Measurements from ENCODE around the gene NAV2.

The NAV2 gene

GRCh38 chr11:19689281-19690000 lies 23.2 kb upstream of the NAV2 start:
- no peak for ATAC-seq
- TF ChIP-seq ESRRG (CRISPR knock-in tag; IDR thresholded peaks at IDR 0.05) = no peak
- TF ChIP-seq OSR1 (CRISPR knock-in tag; IDR thresholded peaks at IDR 0.05) = no peak
- no peak for TF ChIP-seq CREB5 (CRISPR knock-in tag; IDR thresholded peaks at IDR 0.05; ENCODE audit: low read depth)
- TF ChIP-seq TSHZ2 (CRISPR knock-in tag; IDR thresholded peaks at IDR 0.05) = no peak
- TF ChIP-seq BACH2 (CRISPR knock-in tag; IDR thresholded peaks at IDR 0.05; ENCODE audit: borderline replicate concordance) = no peak
- no peak for TF ChIP-seq SNAI2 (CRISPR knock-in tag; IDR thresholded peaks at IDR 0.05)
- TF ChIP-seq RARB (CRISPR knock-in tag; IDR thresholded peaks at IDR 0.05) = no peak
- TF ChIP-seq GLIS3 (CRISPR knock-in tag; IDR thresholded peaks at IDR 0.05) = no peak
- no peak for TF ChIP-seq ZC3H10 (CRISPR knock-in tag; IDR thresholded peaks at IDR 0.05)
- no peak for TF ChIP-seq POU6F1 (CRISPR knock-in tag; IDR thresholded peaks at IDR 0.05; ENCODE audit: borderline replicate concordance, low read depth)
- no peak for TF ChIP-seq ZFP3 (CRISPR knock-in tag; IDR thresholded peaks at IDR 0.05)
- no peak for TF ChIP-seq ARNTL (CRISPR knock-in tag; IDR thresholded peaks at IDR 0.05; ENCODE audit: borderline replicate concordance, low read depth)
- no peak for TF ChIP-seq PPARA (CRISPR knock-in tag; IDR thresholded peaks at IDR 0.05; ENCODE audit: borderline replicate concordance)
- TF ChIP-seq ZNF565 (CRISPR knock-in tag; conservative IDR thresholded peaks at IDR 0.05; ENCODE audit: low read depth) = no peak
- no peak for TF ChIP-seq CSDC2 (CRISPR knock-in tag; IDR thresholded peaks at IDR 0.05)
- no peak for TF ChIP-seq TOX (CRISPR knock-in tag; IDR thresholded peaks at IDR 0.05; ENCODE audit: borderline replicate concordance)
- TF ChIP-seq ZFP30 (CRISPR knock-in tag; IDR thresholded peaks at IDR 0.05) = no peak

DNA sequence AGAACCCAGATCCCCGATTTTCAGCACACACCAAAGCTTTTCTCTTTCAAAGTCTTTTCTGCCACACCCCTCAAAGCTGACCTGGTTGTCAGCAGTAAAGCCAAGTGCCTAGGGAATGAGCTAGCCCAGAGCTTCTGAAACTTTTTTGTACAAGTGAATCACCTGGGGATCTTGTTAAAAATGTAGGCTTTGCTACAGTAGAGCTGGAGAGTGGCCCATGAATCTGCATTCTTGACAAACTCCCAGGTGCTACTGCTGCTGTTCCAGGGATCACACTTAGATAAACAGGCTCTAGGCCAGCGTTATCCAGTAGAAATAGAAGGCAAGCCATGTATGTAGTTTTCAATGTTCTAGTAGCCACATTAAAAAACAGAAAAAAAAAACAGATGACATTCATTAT lies 21.8 kb upstream of the NAV2 start:
- no peak for ATAC-seq
- no peak for TF ChIP-seq SNAI2 (CRISPR knock-in tag; IDR thresholded peaks at IDR 0.05)
- TF ChIP-seq ZNF8 (CRISPR knock-in tag; IDR thresholded peaks at IDR 0.05) = no peak
- TF ChIP-seq ZNF70 (CRISPR knock-in tag; IDR thresholded peaks at IDR 0.05) = no peak
- TF ChIP-seq ZNF565 (CRISPR knock-in tag; conservative IDR thresholded peaks at IDR 0.05; ENCODE audit: low read depth) = no peak
- TF ChIP-seq ARNTL (CRISPR knock-in tag; IDR thresholded peaks at IDR 0.05; ENCODE audit: borderline replicate concordance, low read depth) = no peak
- TF ChIP-seq POU6F1 (CRISPR knock-in tag; IDR thresholded peaks at IDR 0.05; ENCODE audit: borderline replicate concordance, low read depth) = no peak
- no peak for TF ChIP-seq PPARA (CRISPR knock-in tag; IDR thresholded peaks at IDR 0.05; ENCODE audit: borderline replicate concordance)
- no peak for TF ChIP-seq RARB (CRISPR knock-in tag; IDR thresholded peaks at IDR 0.05)
- TF ChIP-seq ESRRG (CRISPR knock-in tag; IDR thresholded peaks at IDR 0.05) = no peak
- TF ChIP-seq BACH2 (CRISPR knock-in tag; IDR thresholded peaks at IDR 0.05; ENCODE audit: borderline replicate concordance) = no peak
- TF ChIP-seq TSHZ2 (CRISPR knock-in tag; IDR thresholded peaks at IDR 0.05) = no peak
- TF ChIP-seq ZFP30 (CRISPR knock-in tag; IDR thresholded peaks at IDR 0.05) = no peak
- no peak for TF ChIP-seq ZC3H10 (CRISPR knock-in tag; IDR thresholded peaks at IDR 0.05)
- no peak for TF ChIP-seq CREB5 (CRISPR knock-in tag; IDR thresholded peaks at IDR 0.05; ENCODE audit: low read depth)
- TF ChIP-seq CSDC2 (CRISPR knock-in tag; IDR thresholded peaks at IDR 0.05) = no peak
- TF ChIP-seq ZFP3 (CRISPR knock-in tag; IDR thresholded peaks at IDR 0.05) = no peak
- TF ChIP-seq TOX (CRISPR knock-in tag; IDR thresholded peaks at IDR 0.05; ENCODE audit: borderline replicate concordance) = no peak
- TF ChIP-seq TCF4 (CRISPR knock-in tag; IDR thresholded peaks at IDR 0.05; ENCODE audit: borderline replicate concordance) = no peak
- no peak for TF ChIP-seq ISL1 (CRISPR knock-in tag; IDR thresholded peaks at IDR 0.05)

All from SK-N-SH treated with all-trans-retinoic acid at 6 μM for 48 hours (cell line).